Pancreas (tissue), 10 donors: ENCODE results near the gene KCNK4. TPM values are rescaled to one million over a fixed set of nuclear protein-coding genes. Genes with fewer than 3 reads are reported as not detected.
A peak's percentile ranks its signal among the peaks of the same experiment; 100 is the strongest.
"Not testable (repeated sequence)": the region's sequence is repeated elsewhere in the genome, so short reads cannot be mapped to it uniquely, and the experiment has no call there.

ENCODE experiments used
- ATAC-seq, 4 donors: fragments of 200-7000 bp; cut with Tn5 transposase; one replicate each; pipeline versions ENCODE4 v1.8.0 to v1.9.1; 2020; ENCODE audit warnings: mild to moderate bottlenecking in 4 of 4, moderate library complexity in 4 of 4
- DNase-seq, 6 donors: peaks; one replicate each; pipeline ENCODE4 v3.0.0-alpha.2; 2020
- FAIRE-seq: peaks from 2 replicates; lab custom pipeline; 2012; peaks lifted over from hg19 to GRCh38; lab: Jason Lieb, UNC
- H3K27ac ChIP-seq, 4 donors: fragments of 200-600 bp; sonication (generic); 1 replicate in 3 of 4; 2 replicates in 1 of 4; pipeline versions ENCODE4 v1.5.0 to v1.8.0; 2020
- H3K27me3 ChIP-seq, 4 donors: fragments of 200-600 bp; one replicate each; pipeline ENCODE4 v1.8.0; 2021
- H3K36me3 ChIP-seq, 3 donors: fragments of 200-600 bp; sonication (generic) in 1 of 3; one replicate each; pipeline versions ENCODE4 v1.5.0 to v1.8.0; 2020 to 2021
- H3K4me1 ChIP-seq, 3 donors: fragments of 200-600 bp; one replicate each; pipeline ENCODE4 v1.8.0; 2021
- H3K4me3 ChIP-seq, 4 donors: fragments of 200-600 bp; sonication (generic) in 2 of 4; one replicate each; pipeline versions ENCODE4 v1.5.0 to v1.8.0; 2020 to 2021
- H3K9me3 ChIP-seq, 4 donors: fragments of 200-600 bp; one replicate each; pipeline ENCODE4 v1.8.0; 2021
- WGBS, 2 donors: extraction: QIAGEN DNeasy Blood & Tissue Kit; methylation state at CpG; one replicate each; pipeline ENCODE4 v1.1.7; 2013; 5-methylcytosine and 5-hydroxymethylcytosine counted together
- intact Hi-C, 3 donors: fragments of 100-400 bp; cut with DNase I; formaldehyde crosslinking; loops; one replicate each; pipeline versions ENCODE4 v1.11.1 to v1.14.2; 2022
- polyA plus RNA-seq, 2 donors: library from polyadenylated mRNA; stranded (reverse); fragments of 200-250 nt; gene quantifications; one replicate each; pipeline ENCODE4 v1.2.3, GENCODE V29; 2013
- total RNA-seq, 6 donors: library from RNA; stranded (reverse); fragmentation: NEBNext Ultra II Directional in 4 of 6; extraction: Animal tissue kit (Norgen Biotek cat#: 25700) in 4 of 6; gene quantifications; one replicate each; pipeline versions ENCODE4 v1.2.1 to v1.2.4, GENCODE V29; 2021 to 2023
- TF ChIP-seq, protein P1 (sequence below), 4 donors: fragments of 200-600 bp; sonication (generic) in 3 of 4; IDR thresholded peaks; one replicate each; pipeline versions ENCODE4 v1.5.0 to v1.8.0; 2021; ENCODE audit warnings: antibody characterized with exemption in 4 of 4
- donor health status: healthy with polysubstance abuse.
- donor health status: DM: no; HTN: no; CAD: no; lungs with moderate emphysema.
- donor health status: DM: no; HTN: no; CAD: no.
- donor health status: control.
- donor health status: control.
- donor health status: Bipolar disorder and iron deficiency.
- donor health status: DM: yes; HTN: yes; CAD: no.
- donor health status: DM: no; HTN: no; CAD: no.
- donor health status: DM: no; HTN: no; CAD: no.
- donor health status: DM: yes; HTN: yes; CAD: no.

Gene KCNK4
- total and polyA plus RNA-seq, 8 donors: not detected

DNA sequence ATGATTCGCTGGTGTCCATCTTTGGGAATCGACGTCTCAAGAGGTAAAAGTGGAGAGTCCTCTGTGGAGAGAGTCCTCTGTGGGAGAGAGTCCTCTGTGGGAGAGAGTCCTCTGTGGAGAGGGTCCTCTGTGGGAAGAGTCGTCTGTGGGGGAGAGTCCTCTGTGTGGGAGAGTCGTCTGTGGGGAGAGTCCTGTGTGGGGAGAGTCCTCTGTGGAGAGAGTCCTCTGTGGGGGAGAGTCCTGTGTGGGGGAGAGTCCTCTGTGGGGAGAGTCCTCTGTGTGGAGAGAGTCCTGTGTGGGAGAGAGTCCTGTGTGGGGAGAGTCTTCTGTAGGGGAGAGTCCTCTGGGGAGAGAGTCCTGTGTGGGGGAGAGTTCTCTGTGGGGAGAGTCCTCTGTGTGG is 29.9 kb downstream of the KCNK4 start:
- H3K36me3 ChIP-seq: peaks cover 0 to under 1% (median 0%) of the 10 kb centered on the region in 3 donors
- ATAC-seq (no peak), FAIRE-seq (no peak), DNase-seq (peak in 1 of 6 donors; percentile 9)
- intact Hi-C loops: no loop called here
- H3K27ac ChIP-seq: peak overlapping the region; percentile 26 to 57 (median 48)
- TF ChIP-seq, protein P1, sequence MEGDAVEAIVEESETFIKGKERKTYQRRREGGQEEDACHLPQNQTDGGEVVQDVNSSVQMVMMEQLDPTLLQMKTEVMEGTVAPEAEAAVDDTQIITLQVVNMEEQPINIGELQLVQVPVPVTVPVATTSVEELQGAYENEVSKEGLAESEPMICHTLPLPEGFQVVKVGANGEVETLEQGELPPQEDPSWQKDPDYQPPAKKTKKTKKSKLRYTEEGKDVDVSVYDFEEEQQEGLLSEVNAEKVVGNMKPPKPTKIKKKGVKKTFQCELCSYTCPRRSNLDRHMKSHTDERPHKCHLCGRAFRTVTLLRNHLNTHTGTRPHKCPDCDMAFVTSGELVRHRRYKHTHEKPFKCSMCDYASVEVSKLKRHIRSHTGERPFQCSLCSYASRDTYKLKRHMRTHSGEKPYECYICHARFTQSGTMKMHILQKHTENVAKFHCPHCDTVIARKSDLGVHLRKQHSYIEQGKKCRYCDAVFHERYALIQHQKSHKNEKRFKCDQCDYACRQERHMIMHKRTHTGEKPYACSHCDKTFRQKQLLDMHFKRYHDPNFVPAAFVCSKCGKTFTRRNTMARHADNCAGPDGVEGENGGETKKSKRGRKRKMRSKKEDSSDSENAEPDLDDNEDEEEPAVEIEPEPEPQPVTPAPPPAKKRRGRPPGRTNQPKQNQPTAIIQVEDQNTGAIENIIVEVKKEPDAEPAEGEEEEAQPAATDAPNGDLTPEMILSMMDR (IDR thresholded peaks at IDR 0.05): no peak
- 76 to 81% methylated on average over 5 of the region's 5 CpGs for WGBS, 2 donors
- no peaks in the 10 kb centered on the region for H3K9me3 ChIP-seq
- H3K27me3 ChIP-seq: no peaks in the 10 kb centered on the region
- peaks cover 6 to 10% (median 7%) of the 10 kb centered on the region in 3 donors for H3K4me1 ChIP-seq
- H3K4me3 ChIP-seq: no peak overlapping the region

DNA sequence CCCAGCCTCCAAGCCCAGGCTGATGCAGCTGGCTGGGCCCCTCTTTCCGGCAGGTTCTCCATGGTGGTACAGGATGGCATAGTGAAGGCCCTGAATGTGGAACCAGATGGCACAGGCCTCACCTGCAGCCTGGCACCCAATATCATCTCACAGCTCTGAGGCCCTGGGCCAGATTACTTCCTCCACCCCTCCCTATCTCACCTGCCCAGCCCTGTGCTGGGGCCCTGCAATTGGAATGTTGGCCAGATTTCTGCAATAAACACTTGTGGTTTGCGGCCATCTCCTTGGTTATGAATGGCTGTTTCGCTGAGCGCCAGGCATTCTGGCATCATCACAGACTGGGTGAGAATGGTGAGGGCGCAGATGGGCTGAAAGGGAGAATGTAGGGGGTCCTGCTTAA is 30.4 kb downstream of the KCNK4 start:
- no peak for FAIRE-seq
- peak in 2 of 4 donors; percentile 3 to 4 for ATAC-seq
- intact Hi-C loops: no loop called here
- Histone ChIP-seq H3K4me1 (peaks cover under 1 to 7% (median 7%) of the 10 kb centered on the region in 3 donors), H3K4me3 (no peak overlapping the region), H3K36me3 (no peaks in the 10 kb centered on the region), H3K9me3 (no peaks in the 10 kb centered on the region), H3K27me3 (no peaks in the 10 kb centered on the region), H3K27ac (peak overlapping the region; percentile 26 to 57 (median 48))
- peak in 3 of 6 donors; percentile 58 to 63 (median 60) for DNase-seq
- 57 to 62% methylated on average over 5 of the region's 5 CpGs for WGBS, 2 donors
- TF ChIP-seq, protein P1 (IDR thresholded peaks at IDR 0.05): no peak

DNA sequence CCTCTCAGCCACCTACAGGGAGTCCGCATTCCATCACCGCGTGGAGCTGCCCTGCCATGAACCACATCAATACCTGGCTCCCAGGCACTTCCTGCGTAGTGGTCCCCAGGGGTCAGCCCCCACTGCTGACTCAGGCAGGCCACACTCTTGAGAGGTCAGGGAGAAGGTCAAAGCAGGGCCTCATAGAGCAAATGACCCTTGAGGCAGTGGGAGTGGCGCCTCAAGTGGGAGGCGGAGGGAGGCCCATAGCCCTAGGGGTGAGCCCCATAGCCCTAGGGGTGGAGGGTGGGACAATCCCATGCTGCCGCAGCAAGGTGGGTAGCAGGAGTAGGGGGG is 31.8 kb downstream of the KCNK4 start:
- Histone ChIP-seq H3K27me3 (no peaks in the 10 kb centered on the region), H3K36me3 (no peaks in the 10 kb centered on the region), H3K4me3 (no peak overlapping the region), H3K4me1 (peaks cover 0 to 7% (median 6%) of the 10 kb centered on the region in 3 donors), H3K9me3 (no peaks in the 10 kb centered on the region), H3K27ac (no peak overlapping the region)
- TF ChIP-seq, protein P1 (IDR thresholded peaks at IDR 0.05): no peak
- 86 to 95% methylated on average over 7 of the region's 7 CpGs for WGBS, 2 donors
- intact Hi-C loops: no loop called here
- no peak for DNase-seq
- no peak for FAIRE-seq
- no peak for ATAC-seq

GRCh38 chr11:64323373-64323772 is 32.3 kb downstream of the KCNK4 start:
- intact Hi-C loops: no loop called here
- ATAC-seq: no peak

GRCh38 chr11:64323984-64324383 is 32.9 kb downstream of the KCNK4 start:
- H3K4me3 ChIP-seq, H3K9me3 ChIP-seq, H3K4me1 ChIP-seq, DNase-seq, H3K27me3 ChIP-seq, H3K27ac ChIP-seq, ATAC-seq, intact Hi-C loops, H3K36me3 ChIP-seq, FAIRE-seq: not testable (repeated sequence)
- 75 to 84% methylated on average over 3 to 4 of the region's 4 CpGs for WGBS, 2 donors

More at GRCh38 chr11:64323373-64323772, 32.3 kb downstream of the KCNK4 start:
- DNase-seq (no peak), FAIRE-seq (no peak)
- Histone ChIP-seq H3K27ac (no peak overlapping the region), H3K4me1 (peaks cover 0 to 7% (median 6%) of the 10 kb centered on the region in 3 donors), H3K36me3 (no peaks in the 10 kb centered on the region), H3K27me3 (no peaks in the 10 kb centered on the region), H3K4me3 (no peak overlapping the region), H3K9me3 (no peaks in the 10 kb centered on the region)
- WGBS, 2 donors: 68 to 82% methylated on average over 5 of the region's 5 CpGs
- TF ChIP-seq, protein P1 (IDR thresholded peaks at IDR 0.05): no peak
